Fibroblast of pulmonary artery (primary cell): Measurements from ENCODE around the gene PRAF2.

Source experiments
- DNase-seq: peaks from one replicate; pipeline ENCODE4 v3.0.0-alpha.2; 2010; ENCODE audit warnings: low read depth
- H3K4me3 ChIP-seq: replicated peaks from 2 replicates; pipeline ENCODE4 v1.5.1; 2011; ENCODE audit warnings: low read depth, mild to moderate bottlenecking, control low read depth, low read length, moderate library complexity
- CTCF ChIP-seq: IDR thresholded peaks from 2 replicates; pipeline ENCODE4 v1.5.1; 2011; ENCODE audit warnings: mild to moderate bottlenecking, control low read depth, low read length, inconsistent platforms; ENCODE audit errors: missing control alignments

PRAF2 gene

GRCh38 chrX:49061490-49061889, 12.3 kb downstream of the PRAF2 start:
- no peak overlapping the region for H3K4me3 ChIP-seq
- no peak for TF ChIP-seq CTCF
- no peak for DNase-seq

- no peak overlapping the region for H3K4me3 ChIP-seq
- no peak for TF ChIP-seq CTCF
- no peak for DNase-seq
Measured at GRCh38 chrX:49060914-49061313, 12.9 kb downstream of the PRAF2 start.

- H3K4me3 ChIP-seq, result no peak overlapping the region
- no peak for TF ChIP-seq CTCF
- DNase-seq, result no peak
Measured at GRCh38 chrX:49059681-49060085, 14.1 kb downstream of the PRAF2 start.

- no peak overlapping the region for H3K4me3 ChIP-seq
- DNase-seq, result no peak
- no peak for TF ChIP-seq CTCF
Measured at GRCh38 chrX:49059201-49059600, 14.6 kb downstream of the PRAF2 start.

- no peak for TF ChIP-seq CTCF
- DNase-seq, result no peak
- no peak within 1 kb of the TSS for H3K4me3 ChIP-seq
Measured at GRCh38 chrX:49058794-49059193, 15.0 kb downstream of the PRAF2 start, which contains the start of gene CCDC120. Gene CCDC120, plus strand, starts transcription at chrX:49058999. Its CDS starts 3,043 bp downstream, at chrX:49062042.

- TF ChIP-seq CTCF, result no peak
- no peak for DNase-seq
- peak overlapping the region; percentile 53 for H3K4me3 ChIP-seq
Measured at GRCh38 chrX:49054073-49054762, 19.6 kb downstream of the PRAF2 start.
